HG03097 (cell line): Measurements from ENCODE around the gene ALDOA.
"Not testable (repeated sequence)": the region's sequence is repeated elsewhere in the genome, so short reads cannot be mapped to it uniquely, and the experiment has no call there.

ENCODE experiments used
- ATAC-seq: cut with Tn5 transposase; IDR thresholded peaks from one replicate; pipeline ENCODE4 v1.9.1; 2021; ENCODE audit not compliant: unreplicated experiment, low FRiP score

ALDOA gene

GRCh38 chr16:30040221-30040620, 25.3 kb upstream of the ALDOA start:
- ATAC-seq, result no peak

GRCh38 chr16:30040690-30041089, 24.9 kb upstream of the ALDOA start:
- ATAC-seq, result not testable (repeated sequence)

GRCh38 chr16:30041841-30042240, 23.7 kb upstream of the ALDOA start:
- no peak for ATAC-seq

GRCh38 chr16:30046178-30046577, 19.4 kb upstream of the ALDOA start:
- ATAC-seq, result no peak

DNA sequence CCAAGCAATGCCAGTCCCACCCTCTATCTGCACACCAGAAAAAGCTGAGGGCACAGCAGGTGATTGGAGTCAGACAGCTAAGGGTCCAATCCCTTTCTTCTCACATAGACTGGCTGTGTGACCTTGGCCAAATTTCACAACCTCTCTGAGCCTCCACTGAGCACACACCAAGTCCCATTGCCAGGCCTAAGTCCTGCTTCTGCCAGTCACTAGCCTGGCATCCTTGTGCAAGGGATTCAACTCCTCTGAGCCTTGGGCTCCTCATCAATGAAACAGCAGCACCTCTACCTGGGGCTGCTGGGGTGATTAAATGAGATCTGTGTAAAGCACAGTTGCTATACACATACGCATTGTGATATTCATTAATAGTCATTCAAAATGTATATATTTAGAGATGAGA, 19.0 kb upstream of the ALDOA start:
- no peak for ATAC-seq

DNA sequence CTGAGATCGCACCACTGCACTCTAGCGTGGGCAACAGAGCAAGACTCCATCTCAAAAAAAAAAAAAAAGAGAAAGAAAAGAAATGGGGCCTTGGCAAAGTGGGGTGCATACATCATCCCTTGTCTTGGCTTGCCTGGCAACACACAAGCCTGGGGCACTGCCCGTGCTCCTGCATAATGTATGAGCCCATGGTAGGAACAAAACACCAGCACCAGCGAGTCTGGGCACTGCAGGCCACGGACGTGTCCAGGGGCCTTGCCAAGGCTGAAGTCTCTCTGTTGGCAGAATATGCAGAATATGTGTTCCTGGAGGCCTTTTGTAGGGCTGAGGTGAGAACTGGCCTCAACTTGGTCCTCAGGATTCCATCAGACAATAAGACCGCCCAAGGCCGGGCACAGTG, 15.7 kb upstream of the ALDOA start:
- ATAC-seq, result no peak

- no peak for ATAC-seq
These were observed 14.0 kb upstream of the ALDOA start for GRCh38 chr16:30051518-30051917.

- peak; percentile 61 for ATAC-seq
These were observed 12.7 kb upstream of the ALDOA start for GRCh38 chr16:30052671-30053372.

- no peak for ATAC-seq
These were observed 12.1 kb upstream of the ALDOA start for GRCh38 chr16:30053376-30054015.

- ATAC-seq, result no peak
These were observed 11.1 kb upstream of the ALDOA start for GRCh38 chr16:30054451-30054850.

DNA sequence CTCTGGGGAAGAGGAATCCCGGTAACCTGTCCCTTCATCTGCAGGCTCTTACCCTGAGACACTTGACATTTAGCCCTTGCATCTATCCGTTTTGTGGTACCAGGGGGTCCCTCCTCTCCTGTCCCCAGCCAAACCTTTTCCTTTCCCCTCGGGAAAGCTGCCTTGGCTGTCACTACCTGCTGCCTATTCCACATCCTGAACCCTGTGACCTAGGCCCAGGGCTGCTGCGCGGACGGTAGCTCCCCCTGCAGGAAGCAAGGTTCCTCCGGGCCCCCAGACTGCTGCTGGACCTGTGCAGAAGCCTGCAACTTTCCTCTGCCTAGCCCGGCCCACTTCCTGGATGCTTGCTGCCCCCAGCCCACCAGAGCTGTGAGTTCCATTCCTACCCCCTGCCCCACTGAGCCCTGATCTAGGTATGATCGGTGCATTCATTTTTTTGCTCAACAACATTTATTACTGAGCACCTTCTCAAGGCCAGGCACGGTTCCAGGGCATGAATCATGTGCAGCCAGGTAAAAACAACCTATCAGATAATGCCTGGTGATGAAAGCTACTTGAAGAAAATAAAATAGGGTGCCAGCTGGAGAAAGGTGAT, 10.5 kb upstream of the ALDOA start:
- ATAC-seq, result no peak

- no peak for ATAC-seq
These were observed 5.2 kb upstream of the ALDOA start for GRCh38 chr16:30060346-30060745.

- ATAC-seq, result no peak
These were observed 4.6 kb upstream of the ALDOA start for GRCh38 chr16:30060836-30061554.

DNA sequence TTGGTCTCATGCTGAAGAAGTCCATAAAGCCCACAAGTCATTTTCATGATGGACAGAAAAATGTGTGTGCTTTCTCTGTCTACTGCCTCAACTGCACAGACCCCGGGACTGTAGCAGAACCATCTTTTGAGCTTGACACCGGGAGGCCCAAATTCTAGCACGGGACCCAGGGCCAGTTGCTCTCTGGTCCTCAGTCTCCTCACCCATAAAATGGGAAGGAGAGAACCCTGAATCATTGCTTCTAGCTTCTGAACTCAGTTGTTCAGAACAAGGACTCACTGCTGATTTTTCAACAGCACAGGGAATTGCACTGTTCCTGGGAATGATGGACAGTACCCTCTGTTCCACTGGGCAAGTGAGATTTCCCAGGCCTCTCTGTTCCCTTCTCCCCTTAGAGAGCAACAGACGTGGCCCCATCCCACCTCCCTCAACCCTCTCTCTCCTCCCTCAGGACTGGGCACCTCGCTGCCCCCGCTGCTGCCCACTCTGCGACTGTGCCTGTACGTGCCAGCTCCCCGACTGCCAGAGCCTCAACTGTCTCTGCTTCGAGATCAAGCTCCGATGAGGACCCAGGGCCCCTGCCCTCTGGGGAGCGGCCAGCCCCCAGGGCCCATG, 2.2 kb upstream of the ALDOA start:
- ATAC-seq, result no peak

- ATAC-seq, result no peak
These were observed 1.4 kb upstream of the ALDOA start for GRCh38 chr16:30063893-30064728.

DNA sequence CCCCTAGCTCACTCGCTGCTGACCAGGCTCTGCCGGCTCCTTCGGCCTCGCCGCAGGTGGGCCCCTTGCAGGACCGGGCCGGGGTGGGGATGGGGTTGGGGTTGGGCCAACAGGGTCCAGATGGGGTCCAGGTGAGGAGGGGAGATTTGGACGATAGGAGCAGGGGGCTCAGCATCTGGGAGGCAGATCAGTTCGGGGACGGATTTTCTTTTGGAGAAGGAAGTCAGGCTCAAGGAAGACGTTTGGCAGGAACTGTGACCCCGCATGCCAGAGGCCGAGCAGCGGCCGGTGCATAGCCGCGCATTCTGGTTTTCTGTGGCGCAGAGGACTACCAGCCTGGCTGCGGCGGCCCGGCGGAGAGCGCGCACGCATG, 845 bp upstream of the ALDOA start:
- no peak for ATAC-seq

GRCh38 chr16:30065943-30066760, 592 bp downstream of the ALDOA start:
- peak; percentile 2 for ATAC-seq

- no peak for ATAC-seq
These were observed 1.4 kb downstream of the ALDOA start for GRCh38 chr16:30066761-30067583.

GRCh38 chr16:30067584-30067916, 2.0 kb downstream of the ALDOA start:
- no peak for ATAC-seq
